Suprapubic skin (tissue), 4 donors: Measurements from ENCODE around the gene RWDD4. TPM values are rescaled to one million over a fixed set of nuclear protein-coding genes. Genes with fewer than 3 reads are reported as not detected.

Source experiments
- DNase-seq, 2 donors: peaks; one replicate each; pipeline ENCODE4 v3.0.0-alpha.2; 2019; ENCODE audit warnings: low spot score in 2 of 2
- H3K27ac ChIP-seq: fragments of 200-600 bp; sonication (generic); one replicate; pipeline ENCODE4 v1.5.1; 2019
- H3K27me3 ChIP-seq: fragments of 200-600 bp; sonication (generic); one replicate; pipeline ENCODE4 v1.5.1; 2019
- H3K36me3 ChIP-seq: fragments of 200-600 bp; sonication (generic); one replicate; pipeline ENCODE4 v1.5.1; 2019
- H3K4me1 ChIP-seq: fragments of 200-600 bp; sonication (generic); one replicate; pipeline ENCODE4 v1.5.1; 2019
- H3K4me3 ChIP-seq: fragments of 200-600 bp; sonication (generic); one replicate; pipeline ENCODE4 v1.5.1; 2019; ENCODE audit warnings: mild to moderate bottlenecking
- H3K9me3 ChIP-seq: fragments of 200-600 bp; sonication (generic); one replicate; pipeline ENCODE4 v1.5.1; 2019
- EP300 ChIP-seq: sonication (generic); formaldehyde crosslinking; IDR thresholded peaks from one replicate; pipeline ENCODE4 v1.6.1; 2017; ENCODE audit warnings: antibody characterized with exemption
- POLR2A ChIP-seq, 2 donors: fragments of 450-650 bp; IDR thresholded peaks; one replicate each; pipeline ENCODE4 v1.6.1; 2017; ENCODE audit warnings: antibody characterized with exemption in 2 of 2, mild to moderate bottlenecking in 2 of 2, moderate library complexity in 2 of 2
- POLR2AphosphoS5 ChIP-seq, 3 donors: sonication (generic); formaldehyde crosslinking; IDR thresholded peaks; one replicate each; pipeline ENCODE4 v1.6.1; 2017; ENCODE audit warnings: antibody characterized with exemption in 3 of 3
- WGBS: methylation state at CpG from one replicate; pipeline ENCODE4 v1.1.5; 2018; 5-methylcytosine and 5-hydroxymethylcytosine counted together
- total RNA-seq, 4 donors: library from RNA; depleted of rRNA; stranded (reverse); fragments of >200 nt; gene quantifications; one replicate each; pipeline ENCODE4 v1.1.0, GENCODE V29; 2016
- TF ChIP-seq, protein P1 (sequence below), 2 donors: fragments of 200-600 bp in 1 of 2; fragments of 450-650 bp in 1 of 2; sonication (generic) in 1 of 2; IDR thresholded peaks; one replicate each; pipeline ENCODE4 v1.5.1; 2016 to 2019; ENCODE audit warnings: antibody characterized with exemption in 2 of 2, mild to moderate bottlenecking in 1 of 2, moderate library complexity in 1 of 2

Gene RWDD4
- total RNA-seq, 4 donors from 2014 or later = 18.6 to 25.3 (median 21.6) TPM

GRCh38 chr4:183688216-183688615, 29.2 kb upstream of the RWDD4 start:
- no peak overlapping the region for H3K27ac ChIP-seq
- no peaks in the 10 kb centered on the region for H3K4me1 ChIP-seq
- WGBS = 78% methylated on average over 6 of the region's 6 CpGs
- no peaks in the 10 kb centered on the region for H3K27me3 ChIP-seq
- no peaks in the 10 kb centered on the region for H3K9me3 ChIP-seq
- DNase-seq = no peak
- TF ChIP-seq EP300 = no peak
- TF ChIP-seq, protein P1, sequence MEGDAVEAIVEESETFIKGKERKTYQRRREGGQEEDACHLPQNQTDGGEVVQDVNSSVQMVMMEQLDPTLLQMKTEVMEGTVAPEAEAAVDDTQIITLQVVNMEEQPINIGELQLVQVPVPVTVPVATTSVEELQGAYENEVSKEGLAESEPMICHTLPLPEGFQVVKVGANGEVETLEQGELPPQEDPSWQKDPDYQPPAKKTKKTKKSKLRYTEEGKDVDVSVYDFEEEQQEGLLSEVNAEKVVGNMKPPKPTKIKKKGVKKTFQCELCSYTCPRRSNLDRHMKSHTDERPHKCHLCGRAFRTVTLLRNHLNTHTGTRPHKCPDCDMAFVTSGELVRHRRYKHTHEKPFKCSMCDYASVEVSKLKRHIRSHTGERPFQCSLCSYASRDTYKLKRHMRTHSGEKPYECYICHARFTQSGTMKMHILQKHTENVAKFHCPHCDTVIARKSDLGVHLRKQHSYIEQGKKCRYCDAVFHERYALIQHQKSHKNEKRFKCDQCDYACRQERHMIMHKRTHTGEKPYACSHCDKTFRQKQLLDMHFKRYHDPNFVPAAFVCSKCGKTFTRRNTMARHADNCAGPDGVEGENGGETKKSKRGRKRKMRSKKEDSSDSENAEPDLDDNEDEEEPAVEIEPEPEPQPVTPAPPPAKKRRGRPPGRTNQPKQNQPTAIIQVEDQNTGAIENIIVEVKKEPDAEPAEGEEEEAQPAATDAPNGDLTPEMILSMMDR (IDR thresholded peaks at IDR 0.05) = no peak
- TF ChIP-seq POLR2AphosphoS5 (IDR thresholded peaks at IDR 0.05) = no peak
- no peak for TF ChIP-seq POLR2A (IDR thresholded peaks at IDR 0.05)
- no peak overlapping the region for H3K4me3 ChIP-seq
- peaks cover 76% of the 10 kb centered on the region for H3K36me3 ChIP-seq

GRCh38 chr4:183686461-183686860, 27.5 kb upstream of the RWDD4 start:
- Histone ChIP-seq H3K27ac (no peak overlapping the region), H3K4me1 (no peaks in the 10 kb centered on the region), H3K4me3 (no peak overlapping the region), H3K27me3 (no peaks in the 10 kb centered on the region), H3K36me3 (peaks cover 80% of the 10 kb centered on the region), H3K9me3 (no peaks in the 10 kb centered on the region)
- DNase-seq = no peak
- TF ChIP-seq POLR2A (IDR thresholded peaks at IDR 0.05) (no peak), EP300 (no peak), POLR2AphosphoS5 (IDR thresholded peaks at IDR 0.05) (no peak)
- TF ChIP-seq, protein P1 (IDR thresholded peaks at IDR 0.05) = no peak
- WGBS = 86% methylated on average over 2 of the region's 2 CpGs

GRCh38 chr4:183681119-183681518, 22.1 kb upstream of the RWDD4 start:
- no peaks in the 10 kb centered on the region for H3K9me3 ChIP-seq
- H3K36me3 ChIP-seq = peaks cover 86% of the 10 kb centered on the region
- H3K27ac ChIP-seq = no peak overlapping the region
- TF ChIP-seq, protein P1 (IDR thresholded peaks at IDR 0.05) = no peak
- no peaks in the 10 kb centered on the region for H3K4me1 ChIP-seq
- no peak for DNase-seq
- H3K27me3 ChIP-seq = no peaks in the 10 kb centered on the region
- H3K4me3 ChIP-seq = no peak overlapping the region
- 92% methylated on average over 4 of the region's 4 CpGs for WGBS

GRCh38 chr4:183675625-183676024, 16.6 kb upstream of the RWDD4 start:
- Histone ChIP-seq H3K36me3 (peaks cover 63% of the 10 kb centered on the region), H3K4me3 (no peak overlapping the region), H3K27ac (no peak overlapping the region), H3K4me1 (no peaks in the 10 kb centered on the region), H3K9me3 (no peaks in the 10 kb centered on the region), H3K27me3 (no peaks in the 10 kb centered on the region)
- 82% methylated on average over 4 of the region's 4 CpGs for WGBS
- TF ChIP-seq POLR2AphosphoS5 (IDR thresholded peaks at IDR 0.05) (no peak), EP300 (no peak), POLR2A (IDR thresholded peaks at IDR 0.05) (no peak)
- TF ChIP-seq, protein P1 (IDR thresholded peaks at IDR 0.05) = no peak
- no peak for DNase-seq

DNA sequence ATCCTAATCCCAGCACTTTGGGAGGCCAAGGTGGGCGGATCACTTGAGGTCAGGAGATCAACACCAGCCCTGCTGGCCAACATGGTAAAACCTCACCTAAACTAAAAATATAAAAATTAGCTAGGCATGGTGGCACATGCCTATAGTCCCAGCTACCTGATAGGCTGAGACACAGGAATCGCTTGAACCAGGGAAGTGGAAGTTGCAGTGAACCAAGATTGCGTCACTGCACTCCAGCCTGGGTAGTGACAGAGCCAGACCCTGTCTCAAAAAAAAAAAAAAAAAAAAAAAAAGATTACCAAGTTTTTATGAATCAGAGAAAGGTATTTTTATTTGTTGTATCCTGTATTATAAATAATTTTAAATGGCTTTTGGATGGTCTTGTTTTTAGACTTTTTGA, 15.2 kb upstream of the RWDD4 start:
- Histone ChIP-seq H3K4me3 (no peak overlapping the region), H3K27me3 (no peaks in the 10 kb centered on the region), H3K9me3 (no peaks in the 10 kb centered on the region), H3K36me3 (peaks cover 68% of the 10 kb centered on the region), H3K4me1 (no peaks in the 10 kb centered on the region), H3K27ac (no peak overlapping the region)
- 78% methylated on average over 3 of the region's 3 CpGs for WGBS
- DNase-seq = no peak
- TF ChIP-seq EP300 (no peak), POLR2AphosphoS5 (IDR thresholded peaks at IDR 0.05) (no peak), POLR2A (IDR thresholded peaks at IDR 0.05) (no peak)
- TF ChIP-seq, protein P1 (IDR thresholded peaks at IDR 0.05) = no peak
